ENCODE data around the gene NCK2.
A peak's percentile ranks its signal among the peaks of the same experiment; 100 is the strongest.

Gene NCK2

GRCh38 chr2:105820151-105820550 lies 75.4 kb downstream of the NCK2 start:
- no peak for DNase-seq

- no peak for DNase-seq
These were observed 76.0 kb downstream of the NCK2 start for GRCh38 chr2:105820691-105821090.

- DNase-seq = no peak
These were observed 76.9 kb downstream of the NCK2 start for GRCh38 chr2:105821428-105822125.

- DNase-seq = peak; percentile 21
These were observed 77.5 kb downstream of the NCK2 start for GRCh38 chr2:105822186-105822585.

DNA sequence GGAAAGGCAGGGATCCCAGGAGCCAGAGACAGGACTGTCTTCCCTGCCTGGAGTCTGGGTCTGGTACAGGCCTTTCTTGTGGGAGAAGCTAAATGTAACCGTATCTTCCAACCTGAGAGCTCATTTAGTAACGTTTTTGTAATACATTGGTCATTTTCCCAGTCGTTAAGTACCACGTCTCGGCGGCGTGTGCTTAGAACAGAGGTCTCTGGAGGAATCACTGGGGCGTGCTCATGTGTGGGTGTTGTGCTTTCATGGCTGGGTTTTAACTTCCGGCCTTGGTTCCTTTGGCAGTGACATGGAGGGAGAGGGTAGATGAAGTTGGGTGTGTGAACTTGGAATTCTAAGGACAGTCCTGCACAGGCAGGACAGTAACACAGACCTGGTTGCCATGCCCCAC lies 79.7 kb downstream of the NCK2 start:
- DNase-seq = no peak

GRCh38 chr2:105827351-105828096 lies 82.8 kb downstream of the NCK2 start:
- DNase-seq = no peak

- DNase-seq = no peak
These were observed 83.8 kb downstream of the NCK2 start for GRCh38 chr2:105828558-105828957.

- no peak for DNase-seq
These were observed 90.2 kb downstream of the NCK2 start for GRCh38 chr2:105834931-105835330.

GRCh38 chr2:105836341-105836740 lies 91.6 kb downstream of the NCK2 start:
- DNase-seq = no peak

DNA sequence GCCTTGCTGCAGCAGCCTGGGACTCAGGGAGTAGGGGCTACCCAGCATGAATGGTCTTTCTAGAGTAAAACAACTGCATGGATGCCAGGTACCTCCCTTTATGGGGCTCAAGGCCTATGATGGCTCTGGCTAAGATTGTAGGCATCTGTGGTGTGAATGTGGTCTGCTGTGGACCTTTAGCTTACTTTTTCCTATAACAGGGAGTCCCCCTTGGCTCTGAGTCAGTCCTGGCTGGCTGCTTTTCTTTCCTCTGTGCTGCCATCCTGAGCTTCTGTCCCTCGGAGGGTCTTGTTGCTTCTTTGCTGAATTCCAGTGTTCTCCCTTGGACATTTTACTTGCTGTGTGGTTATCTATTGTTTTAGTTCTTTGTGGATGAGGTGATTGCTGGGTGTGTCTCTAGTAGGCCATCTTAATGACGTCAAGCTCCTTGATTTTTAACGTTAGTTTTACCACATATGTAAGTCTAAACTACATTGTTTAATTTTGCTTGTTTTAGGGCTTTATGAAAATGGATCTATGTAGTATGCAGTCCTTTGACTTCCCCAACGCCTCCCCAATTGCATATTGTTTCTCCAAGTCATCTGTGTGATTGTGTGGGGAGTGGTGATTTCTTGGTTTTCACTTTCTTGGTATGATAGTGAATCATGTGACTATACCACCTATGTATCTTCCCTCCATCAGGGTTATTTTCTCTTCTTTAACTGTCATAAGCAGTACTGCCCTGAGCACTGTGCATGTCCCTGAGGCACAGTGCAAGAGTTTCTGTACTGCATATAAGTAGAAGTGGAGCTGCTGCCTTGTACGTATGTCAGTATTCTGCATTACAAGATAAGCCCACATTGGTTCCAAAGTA lies 92.4 kb downstream of the NCK2 start:
- no peak for DNase-seq

DNA sequence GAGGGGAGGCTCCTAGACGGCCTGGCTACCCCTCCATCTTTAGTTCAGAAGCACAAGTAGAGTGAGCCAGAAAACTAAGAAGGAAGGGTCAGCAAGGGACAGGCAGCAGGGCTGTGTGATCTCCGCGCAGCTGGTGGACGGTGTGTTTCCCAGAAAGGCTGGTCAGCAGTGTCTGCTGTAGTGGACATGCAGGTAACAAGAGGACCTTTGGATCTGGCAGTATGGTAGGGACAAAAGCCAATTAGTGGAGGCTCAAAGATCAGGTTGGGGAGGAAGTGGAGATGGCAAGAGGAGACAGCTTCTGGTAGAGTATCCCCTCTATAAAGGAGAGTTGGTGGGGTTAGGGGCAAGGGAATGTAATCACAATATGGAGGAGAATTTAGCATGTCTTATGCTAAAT lies 95.1 kb downstream of the NCK2 start:
- DNase-seq = no peak

DNA sequence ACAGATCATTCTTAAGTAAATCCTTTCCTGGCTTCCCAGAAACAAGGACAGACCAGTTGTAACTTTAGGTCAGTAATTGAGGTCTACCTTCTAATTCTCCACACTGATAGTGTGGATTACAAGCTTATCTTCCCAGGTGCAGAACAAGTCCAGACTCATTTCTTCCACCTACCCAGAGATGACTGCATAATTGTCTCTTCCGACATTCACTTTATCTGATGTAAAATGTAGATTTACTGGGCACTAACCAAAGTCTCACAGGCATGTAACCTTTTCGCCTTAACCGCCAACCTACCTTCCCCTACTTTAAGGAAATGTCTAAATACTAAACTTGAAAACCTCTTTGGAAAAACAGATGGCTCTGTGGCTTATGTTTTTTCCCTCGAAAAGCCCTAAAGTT lies 96.2 kb downstream of the NCK2 start:
- DNase-seq = no peak

- no peak for DNase-seq
These were observed 96.8 kb downstream of the NCK2 start for GRCh38 chr2:105841551-105841950.

DNA sequence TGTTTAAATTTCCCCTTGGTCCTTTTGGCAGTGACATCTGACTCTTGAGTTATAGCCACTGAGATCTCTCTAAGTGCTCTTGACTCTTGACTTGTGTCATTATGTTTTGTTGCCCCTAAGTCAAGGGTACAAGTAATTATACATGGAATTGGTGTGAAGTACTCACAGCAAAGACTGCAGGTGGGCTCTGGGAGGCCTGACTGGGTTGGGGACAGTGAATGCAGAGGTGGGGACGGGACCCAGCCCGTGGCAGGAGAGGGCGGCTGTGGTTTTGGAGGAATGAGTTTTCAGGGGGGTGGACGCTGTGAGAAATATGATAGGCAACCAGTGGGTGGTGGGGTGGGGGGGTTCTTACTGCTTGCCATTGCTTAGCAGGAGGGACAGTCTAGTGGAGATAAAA lies 97.8 kb downstream of the NCK2 start:
- DNase-seq = no peak

GRCh38 chr2:105843476-105844374 lies 99.0 kb downstream of the NCK2 start:
- no peak for DNase-seq

- no peak for DNase-seq
These were observed 101.3 kb downstream of the NCK2 start for GRCh38 chr2:105845976-105846375.

DNA sequence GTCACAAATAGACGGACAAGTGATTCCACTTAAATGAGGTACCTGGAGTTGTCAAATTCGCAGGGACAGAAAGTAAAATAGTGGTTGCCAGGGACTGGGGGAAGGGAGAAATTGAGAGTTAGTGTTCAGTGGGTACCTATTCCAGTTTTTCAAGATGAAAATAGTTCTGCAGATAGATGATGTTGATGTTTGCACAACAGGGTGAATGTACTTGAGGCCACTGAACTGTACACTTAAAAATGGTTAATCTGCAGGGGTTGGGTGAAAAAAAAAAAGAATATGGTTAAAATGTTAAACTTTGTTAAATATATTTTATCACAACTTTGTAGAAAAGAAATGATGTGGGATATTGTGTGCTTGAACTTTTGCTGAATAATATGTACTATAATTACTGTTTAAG lies 102.3 kb downstream of the NCK2 start:
- DNase-seq = no peak

- no peak for DNase-seq
These were observed 103.7 kb downstream of the NCK2 start for GRCh38 chr2:105848367-105848766.

DNA sequence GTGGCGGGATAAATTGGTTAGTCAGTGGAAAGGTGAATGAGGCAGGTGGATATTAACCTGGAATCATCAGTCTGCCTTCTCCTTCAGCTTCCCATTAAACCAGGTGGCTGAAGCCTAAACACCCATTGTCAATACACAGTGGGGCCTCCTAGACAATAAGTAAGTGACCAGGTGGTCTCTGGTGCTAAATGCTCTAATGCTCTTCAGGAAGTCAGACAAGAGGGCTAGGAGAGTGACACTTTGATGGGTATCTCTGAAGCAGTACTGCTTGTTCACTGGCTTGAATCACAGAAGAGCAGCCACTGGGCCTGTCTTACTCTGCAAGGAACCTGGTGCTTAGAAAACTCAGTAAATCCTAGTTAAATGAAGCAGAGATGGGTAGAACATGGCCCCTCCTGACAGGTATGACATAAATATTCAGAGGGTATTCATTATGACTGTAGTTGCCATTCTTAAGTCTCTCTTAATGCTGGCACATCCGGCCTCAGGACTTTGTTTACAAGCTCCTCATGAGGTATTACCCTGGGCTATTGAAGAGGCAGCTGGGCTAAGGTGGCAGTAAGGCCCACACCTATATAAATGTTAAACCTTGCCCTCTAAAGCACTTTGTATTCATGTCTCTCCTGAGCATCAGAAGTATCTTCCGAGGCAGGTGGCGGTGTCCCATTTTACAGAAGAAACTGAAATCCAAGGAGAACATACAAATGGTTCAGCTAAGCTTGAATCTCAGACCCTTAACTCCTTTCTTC lies 104.9 kb downstream of the NCK2 start:
- no peak for DNase-seq

DNA sequence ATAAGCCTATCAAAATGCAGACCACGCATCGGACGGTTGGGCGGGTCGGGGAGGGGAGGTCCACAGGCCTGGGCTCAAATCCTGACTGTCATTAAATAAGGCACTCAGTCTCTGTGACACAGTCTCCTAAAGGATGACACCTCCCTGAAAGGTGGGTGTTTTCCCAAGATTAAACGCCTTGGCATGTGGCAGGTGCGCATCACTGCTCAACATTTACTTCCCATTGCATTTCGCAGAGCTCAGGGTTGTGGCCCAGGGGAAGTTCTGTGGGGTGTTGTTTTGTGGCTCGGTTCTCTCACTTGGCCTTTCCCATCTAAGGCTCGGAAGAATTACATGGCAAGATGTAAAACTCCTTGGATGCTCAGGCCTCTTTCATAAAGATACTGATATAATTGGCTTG lies 107.4 kb downstream of the NCK2 start:
- no peak for DNase-seq

DNA sequence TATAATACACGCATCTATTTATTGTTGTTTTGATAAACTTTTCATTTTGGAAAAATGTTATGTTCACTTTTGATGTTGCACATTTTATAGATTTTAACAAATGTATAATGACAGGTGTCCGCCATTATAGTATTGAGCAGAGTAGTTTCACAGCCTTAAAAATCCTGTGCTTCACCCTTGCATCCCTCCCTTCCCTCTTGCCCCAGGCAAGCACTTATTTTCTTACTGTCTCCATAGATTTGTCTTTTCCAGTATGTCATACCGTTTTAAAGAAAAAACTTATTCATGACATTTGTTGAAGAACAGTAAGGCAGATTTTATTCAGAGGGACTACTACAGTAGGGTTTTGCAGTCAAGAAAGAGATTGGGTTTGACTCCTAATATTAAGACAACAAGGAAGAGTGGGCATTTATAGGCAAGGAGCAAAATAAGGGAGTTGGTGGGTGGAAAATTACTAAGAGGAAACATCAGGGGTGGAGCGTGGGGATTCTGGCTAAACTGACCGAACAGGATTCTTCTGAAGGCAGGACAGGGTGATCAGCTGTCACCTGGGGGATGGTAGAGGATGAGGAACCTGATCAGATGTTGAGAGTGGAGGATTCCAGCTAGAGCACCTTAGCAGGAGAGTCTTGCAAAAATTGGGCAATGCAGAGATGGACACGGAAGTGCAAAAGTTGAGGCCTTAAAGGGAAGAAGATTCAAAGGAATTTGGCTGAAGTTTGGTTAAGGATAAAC lies 108.8 kb downstream of the NCK2 start:
- no peak for DNase-seq

Data from CD4-positive, alpha-beta T cell treated with Interleukin-6 for 4 hours (primary cell).